HG03575 (cell line): ENCODE results near the gene FTO.

Source experiments
- ATAC-seq: cut with Tn5 transposase; IDR thresholded peaks from one replicate; pipeline ENCODE4 v1.9.1; 2021; ENCODE audit not compliant: unreplicated experiment, insufficient number of reproducible peaks, low FRiP score; ENCODE audit errors: extremely low read depth

FTO gene

DNA sequence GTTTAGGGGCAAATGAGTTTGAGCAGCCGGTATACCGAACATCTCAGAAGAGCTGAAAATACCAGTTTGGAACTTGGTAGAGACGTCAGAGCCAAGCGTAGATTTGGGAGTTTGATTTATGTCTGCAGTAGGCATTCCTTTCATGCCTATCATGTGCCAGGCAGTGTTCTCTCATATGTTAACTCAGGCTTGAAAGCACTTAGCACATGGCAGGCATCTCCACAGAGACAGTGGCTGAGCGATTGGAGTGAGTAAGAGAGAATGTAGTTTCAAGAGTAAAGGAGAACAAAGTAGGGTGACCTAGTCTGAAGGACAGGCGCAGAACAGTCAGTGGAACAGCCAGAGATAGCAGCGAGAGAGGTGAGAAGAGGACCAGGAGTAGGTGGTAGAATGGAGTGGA is 207.0 kb downstream of the FTO start:
- no peak for ATAC-seq

DNA sequence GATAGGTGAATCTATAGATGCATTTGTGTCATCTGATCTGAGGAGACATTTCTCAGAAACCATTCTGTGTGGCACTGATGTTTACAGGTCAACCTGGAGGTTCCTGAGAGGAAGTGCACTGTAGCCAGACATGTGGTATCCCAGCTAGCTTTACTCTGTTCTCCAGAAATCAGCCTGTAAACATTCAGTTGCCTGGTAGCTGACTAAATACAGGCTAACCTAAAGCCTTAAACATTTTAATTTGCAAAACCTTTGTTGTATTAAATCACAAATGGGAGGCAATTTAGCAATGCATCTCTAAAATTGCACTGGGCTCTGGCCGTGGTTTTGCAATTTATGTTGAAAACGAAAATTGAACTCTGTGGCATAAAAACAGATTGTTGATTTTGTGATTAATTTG is 207.6 kb downstream of the FTO start:
- ATAC-seq: no peak

DNA sequence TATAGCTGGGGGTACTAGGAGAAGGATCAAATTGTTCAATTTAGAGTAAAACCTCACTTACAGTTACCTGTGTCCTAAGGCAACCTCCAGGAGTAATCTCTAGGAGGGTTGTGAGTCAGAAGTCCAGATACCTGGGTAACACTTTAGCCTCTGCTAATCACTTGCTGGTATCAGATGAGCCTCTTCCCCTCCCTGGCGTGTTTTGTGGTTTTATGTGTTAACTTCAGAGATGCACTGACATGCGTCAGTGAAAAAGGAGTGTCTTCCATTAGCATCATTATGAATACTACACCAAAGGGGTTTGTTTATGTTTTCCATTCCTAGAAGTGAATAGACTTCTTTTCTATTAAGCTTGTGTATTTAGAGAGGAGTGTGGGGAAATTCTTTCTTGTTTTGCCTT is 208.2 kb downstream of the FTO start:
- ATAC-seq: no peak

DNA sequence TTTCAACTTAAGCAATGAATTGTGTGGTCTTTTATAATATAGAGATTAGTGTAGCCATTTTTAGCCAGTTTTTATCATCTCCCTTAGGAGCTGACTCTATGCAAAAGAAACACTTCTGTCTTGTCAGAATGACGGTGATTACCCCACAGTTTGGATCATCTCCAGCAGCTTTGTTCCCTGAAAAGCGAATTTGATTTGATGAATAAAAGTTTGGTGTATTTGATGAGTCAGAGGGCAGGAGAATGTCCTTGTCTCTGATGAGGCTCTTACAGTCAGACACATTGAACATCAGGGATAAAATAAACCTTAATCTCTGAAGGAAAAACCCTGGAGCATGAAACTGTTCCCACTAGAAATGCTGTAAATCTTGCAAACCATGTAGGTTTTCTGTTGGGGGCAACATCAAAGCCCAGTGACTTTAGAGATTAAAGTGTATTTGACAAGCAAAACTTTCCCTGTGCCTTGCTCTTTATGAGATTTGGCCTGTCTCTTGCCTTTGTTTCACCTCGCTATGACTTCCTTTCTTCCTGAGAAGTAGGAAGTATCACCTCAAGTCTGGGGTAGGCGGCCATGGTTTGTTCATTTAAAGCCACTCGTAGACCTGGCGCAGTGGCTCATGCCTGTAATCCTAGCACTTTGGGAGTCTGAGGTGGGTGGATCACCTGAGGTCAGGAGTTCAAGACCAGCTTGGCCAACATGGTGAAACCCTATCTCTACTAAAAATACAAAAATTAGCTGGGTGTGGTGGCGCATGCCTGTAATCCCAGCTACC is 209.3 kb downstream of the FTO start:
- ATAC-seq: no peak

DNA sequence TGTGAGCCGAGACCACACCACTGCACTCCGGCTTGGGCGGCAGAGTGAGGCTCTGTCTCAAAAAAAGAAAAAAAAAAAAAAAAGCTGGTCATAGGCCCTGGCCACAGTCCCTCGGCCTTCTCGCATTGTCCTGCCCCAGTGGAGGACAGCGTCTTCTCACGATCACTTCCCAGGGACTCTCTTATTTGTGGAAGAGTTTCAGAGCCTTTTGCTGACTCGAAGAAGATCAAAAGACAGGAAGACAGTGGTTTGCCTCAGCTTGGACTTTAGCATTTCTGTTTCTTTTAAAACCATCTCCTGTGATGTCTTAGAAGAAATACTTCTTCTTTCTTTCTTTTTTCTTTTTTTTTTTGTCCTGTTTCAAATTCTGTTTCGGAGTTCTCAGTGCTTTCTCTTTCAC is 210.0 kb downstream of the FTO start:
- no peak for ATAC-seq

DNA sequence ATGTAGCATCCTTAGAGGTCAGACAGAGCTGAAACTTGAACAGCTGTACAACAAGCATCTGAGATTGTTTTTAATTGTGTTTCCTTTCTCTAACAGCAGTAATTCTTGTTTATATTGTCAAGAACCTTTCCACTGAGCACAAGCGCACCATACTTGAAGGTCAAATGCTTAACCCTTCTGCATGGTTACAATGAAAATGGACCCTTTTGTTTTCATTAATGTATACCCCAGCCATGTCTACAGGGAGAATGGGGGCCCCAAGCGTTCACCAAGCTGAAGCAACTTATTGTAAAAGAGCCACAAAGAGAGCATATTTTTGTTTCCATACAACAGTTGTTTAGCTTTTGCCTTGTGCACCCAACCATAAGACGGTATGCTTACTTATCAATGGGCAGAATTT is 210.8 kb downstream of the FTO start:
- ATAC-seq: no peak

DNA sequence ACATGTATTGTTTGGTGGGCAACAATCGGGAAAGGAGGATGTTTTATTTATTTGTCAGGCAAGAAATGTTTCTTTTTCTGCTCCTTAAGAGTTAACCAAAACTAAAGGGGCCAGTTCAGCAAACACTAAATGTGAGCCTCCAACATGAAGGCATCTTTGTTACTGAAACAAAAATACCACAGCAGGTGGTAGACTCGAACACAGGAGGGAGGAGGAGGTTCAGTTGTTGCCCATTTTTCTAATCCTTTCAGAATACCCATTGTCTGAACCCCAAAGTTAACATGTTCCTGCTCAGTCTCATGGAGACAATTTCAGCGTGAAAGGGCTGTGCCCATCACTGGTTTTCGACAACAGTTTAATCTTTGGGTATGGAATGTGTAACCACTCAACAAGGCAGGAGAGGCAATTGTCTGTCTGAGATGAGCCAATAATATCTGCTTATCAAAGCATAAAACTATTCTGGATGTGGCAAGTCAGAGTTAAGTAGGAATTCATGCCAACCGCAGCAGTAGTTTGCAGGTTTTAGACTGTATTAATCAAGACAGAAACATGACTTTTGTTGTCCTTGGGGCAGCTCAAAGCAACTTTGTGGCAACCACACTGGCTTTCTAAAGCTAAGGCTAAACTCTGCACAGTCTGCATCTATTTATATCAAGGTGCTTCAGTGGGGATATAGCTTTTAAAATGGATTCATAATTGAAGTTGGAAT is 211.7 kb downstream of the FTO start:
- ATAC-seq: no peak

DNA sequence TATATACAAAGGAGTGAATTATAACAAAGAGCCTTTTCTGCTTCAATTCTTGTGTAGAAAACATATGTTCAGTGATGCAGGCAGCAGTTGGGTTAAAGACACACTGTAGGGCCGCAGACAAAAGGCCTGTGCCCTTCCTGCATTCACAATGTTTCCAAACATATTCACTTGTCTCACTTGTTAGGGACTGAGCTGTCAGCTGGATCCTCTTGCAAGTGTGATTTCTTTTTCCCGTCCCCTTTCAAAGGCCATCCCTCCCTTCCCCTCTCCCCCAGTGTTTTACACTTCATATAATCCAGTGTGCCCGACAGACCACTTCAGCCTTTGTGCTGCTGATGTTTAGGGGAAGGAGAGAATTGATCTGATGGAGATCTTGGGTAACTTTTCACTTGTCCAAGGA is 217.0 kb downstream of the FTO start:
- no peak for ATAC-seq

DNA sequence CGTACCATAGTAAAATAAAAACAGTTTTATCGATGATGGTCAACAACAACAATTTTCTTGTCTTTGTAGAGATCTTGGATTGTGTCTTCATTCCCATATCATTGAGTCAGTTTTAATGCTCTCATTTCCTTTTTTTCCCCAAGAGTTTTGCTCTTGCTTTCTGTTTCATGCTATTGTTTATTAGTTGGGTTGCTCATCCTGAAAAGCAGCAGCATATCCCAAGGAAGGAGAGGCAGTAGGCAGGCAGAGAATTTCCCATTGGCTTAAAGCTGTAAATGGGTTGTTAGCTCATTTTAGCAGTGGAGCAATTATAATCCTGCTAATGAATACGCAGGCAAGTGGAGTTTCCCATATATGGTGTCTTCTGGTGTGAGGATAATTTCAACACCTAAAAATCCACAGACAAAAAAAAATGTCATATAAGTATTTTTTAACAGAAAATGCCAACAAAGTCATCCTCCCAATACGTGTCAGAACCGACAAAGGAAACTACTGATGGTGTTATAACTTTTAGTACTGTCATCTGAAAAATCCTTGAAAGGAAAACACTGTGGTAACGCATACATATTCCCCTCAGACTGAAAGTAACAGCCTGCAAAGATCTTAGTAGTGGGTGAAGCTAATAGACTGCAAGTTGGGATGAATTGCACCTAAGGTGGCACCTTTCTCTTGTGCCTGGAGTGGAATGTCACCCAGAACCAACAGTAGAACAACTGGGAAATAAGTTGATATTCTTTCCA is 218.3 kb downstream of the FTO start:
- no peak for ATAC-seq

DNA sequence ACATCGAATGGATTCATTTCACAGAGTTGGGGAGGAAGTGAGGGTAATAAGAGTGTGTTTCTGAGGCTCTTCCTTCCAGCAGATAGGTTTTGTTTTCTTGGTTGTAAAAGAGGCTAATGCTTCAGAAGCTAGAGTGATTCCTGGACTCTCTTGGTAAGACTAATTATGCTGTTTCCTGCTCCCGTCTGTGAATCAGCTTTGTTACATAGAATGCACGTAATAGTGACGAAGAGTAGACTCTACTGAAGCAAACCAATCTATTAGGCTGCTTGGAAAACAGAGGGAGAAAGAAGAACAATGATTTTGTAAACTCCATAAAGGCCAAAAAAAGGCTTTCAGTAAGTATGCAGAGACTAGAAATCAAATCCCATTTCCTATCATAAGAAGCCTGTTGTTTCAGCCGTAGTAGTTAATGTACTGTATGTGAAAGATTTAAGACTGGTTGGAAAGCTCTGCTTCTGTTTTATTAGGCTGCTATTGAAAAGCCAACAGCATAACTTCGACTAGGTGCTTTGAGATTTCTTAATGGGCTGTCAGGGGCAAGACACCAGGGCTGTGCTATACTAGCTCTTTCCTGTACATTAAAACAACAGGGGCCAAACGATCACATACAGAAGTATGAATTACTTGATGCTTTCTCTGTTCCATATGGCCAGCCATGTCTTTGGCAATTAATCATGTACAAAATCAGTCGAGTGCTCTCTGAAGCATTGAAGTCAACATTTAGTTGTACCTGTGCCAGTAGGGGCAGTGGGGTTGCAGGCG is 219.0 kb downstream of the FTO start:
- no peak for ATAC-seq

DNA sequence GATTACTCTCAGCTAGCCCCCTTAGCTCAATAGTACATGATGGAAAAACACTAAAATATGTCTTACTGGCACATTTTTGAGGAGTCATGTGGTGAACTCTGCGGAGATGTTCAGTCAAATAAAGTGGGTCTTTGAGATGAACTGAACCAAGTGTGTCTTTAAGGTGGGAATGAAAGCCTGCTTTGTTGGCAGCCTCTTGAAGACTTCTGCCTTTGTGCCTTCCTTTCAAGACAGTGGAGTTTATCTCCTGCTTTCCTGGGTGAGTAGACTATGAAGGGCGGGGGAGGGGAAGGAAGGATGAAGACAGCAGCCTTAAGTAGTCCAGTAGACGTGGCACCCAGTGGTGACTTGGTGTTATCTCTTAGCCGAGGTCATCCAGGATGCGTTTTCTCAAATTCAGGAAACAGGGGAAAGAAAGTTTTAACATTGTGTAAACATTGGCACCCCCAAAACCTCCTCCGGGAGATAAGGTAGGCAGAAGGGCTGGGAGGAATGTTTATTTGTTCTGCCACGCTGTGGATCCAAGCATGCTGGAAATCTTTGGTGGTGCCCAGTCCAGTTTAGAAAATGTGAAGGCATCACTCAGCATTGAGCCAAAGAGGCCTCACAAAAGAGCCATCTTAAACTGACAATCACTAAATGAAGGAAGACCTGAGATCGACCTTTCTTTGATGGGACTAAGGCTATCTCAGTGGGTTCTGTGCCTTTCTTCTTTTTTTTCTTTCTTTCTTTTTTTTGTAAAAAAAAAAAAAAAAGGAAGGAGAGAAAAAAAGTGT is 220.6 kb downstream of the FTO start:
- ATAC-seq: no peak

DNA sequence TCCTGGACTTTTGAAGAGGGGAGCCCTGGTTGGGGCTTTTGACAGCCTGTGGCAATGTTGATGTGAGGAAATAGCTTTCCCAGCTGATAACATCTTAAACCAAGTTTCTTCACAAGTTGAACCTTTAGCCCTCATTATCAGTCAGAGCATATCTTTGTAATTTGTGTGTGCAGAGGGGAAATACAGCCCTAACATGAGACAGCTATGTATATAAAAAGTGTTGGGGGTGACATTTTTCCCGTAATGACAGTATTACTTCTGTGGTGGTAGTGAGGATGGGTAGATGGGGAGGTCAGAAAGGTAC is 221.1 kb downstream of the FTO start:
- ATAC-seq: no peak

DNA sequence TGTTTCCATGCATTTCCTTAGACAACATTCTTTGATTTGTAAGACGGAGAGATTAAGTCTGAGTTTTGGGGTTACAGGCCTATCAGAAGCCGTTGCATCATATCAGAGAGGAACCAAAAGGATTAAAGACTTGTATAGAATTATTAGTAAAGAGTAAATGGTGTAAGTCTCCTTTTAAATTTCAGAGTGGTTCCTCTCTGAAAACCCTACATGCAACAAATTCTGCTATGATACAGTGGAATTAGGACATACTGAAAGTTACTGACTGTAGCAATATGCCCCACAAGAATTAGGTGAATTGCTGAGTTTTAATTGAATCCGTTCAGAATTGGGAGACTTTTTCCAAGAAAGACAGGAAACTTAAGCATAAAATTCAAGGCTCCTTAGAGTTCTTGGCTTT is 221.6 kb downstream of the FTO start:
- no peak for ATAC-seq

DNA sequence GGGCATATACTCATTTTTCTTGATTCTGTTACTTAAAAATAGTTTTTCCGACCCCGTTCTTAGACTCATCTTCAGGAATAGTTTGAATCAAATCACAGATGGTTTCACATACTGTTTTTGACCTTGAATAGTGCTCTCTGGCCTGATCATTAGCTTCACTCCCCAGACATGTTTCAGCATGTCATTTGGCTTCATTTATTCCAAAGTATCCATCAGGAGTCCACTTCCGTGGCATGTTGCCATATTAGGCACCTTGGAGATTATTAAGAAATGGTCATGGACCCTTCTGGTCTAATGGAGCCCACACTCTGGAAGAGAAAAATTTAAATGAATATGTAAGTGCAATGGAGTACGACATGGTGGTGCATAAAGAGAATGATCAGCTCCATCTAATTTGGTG is 222.3 kb downstream of the FTO start:
- ATAC-seq: no peak

DNA sequence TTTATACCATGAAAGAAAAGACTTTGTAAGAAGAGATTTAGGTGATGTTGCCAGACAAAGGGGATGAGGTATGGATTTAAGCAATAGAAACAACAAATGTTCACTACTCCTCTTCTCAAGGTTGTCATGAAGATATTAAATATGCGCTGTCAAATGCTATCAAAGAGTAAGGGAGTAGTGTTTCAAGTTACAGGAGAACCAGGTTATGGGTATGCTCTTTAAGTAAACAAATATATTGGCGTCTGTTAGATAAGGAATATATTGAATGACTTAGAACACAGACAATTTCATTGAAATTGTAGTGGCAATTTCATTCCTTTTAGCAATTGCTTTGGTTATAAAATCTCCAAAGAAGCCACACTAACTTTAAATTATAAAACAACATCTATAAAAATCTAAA is 229.0 kb downstream of the FTO start:
- ATAC-seq: no peak

DNA sequence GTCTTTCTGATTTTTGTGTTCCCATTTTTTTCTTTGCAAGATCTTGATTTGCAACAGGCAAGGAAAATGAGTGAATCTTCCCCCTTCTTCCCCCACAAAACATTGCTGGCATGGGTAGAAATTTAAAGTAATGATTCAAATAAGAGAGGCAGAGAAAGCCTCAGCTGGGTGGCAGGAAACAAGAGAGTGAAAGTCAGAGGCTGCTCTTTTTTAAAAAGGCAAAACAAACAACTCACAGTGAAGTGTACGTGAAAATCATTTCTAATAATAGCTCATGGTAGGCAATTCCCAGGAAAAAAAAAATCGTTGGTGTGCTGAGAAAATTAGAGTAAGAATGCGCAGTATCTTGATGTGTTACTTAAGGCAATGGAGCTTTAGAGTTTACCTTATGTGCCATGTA is 229.5 kb downstream of the FTO start:
- no peak for ATAC-seq

DNA sequence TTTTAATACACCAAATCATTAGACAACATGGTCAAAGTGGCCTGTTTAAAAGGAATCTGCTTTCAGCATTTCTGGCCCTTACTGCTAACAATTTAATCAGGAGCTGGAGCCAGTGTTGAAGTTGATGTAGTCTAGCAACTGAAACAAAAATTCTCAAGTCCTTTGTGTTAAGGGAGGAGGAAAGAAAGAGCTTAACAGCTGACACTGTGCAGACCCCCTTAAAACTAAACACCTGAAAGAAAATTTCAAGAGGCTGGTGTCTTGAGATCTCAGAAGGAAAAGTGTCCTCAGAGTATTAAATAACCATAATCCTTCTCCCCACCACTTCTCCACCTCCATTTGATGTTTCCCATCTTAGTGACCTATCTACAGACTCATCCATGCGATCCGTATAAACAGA is 232.1 kb downstream of the FTO start:
- ATAC-seq: no peak

DNA sequence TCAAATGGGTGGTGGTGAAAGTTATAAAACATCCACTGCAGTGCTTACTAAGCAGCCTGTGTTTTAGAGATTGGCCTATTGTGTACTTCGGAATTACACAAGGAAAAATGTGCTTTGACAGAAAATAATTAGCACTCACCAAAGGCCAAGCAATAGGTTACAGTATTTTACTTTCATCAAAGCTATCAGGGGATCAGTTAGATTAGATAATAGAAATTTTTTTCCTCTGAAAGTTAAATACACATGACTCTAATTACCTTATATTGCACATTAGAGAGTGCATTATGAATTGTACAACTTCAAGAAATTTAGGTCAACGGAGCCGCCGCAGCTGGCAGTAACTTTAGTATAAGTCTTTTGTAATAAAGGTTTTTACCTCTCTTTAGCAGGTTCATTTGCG is 232.6 kb downstream of the FTO start:
- no peak for ATAC-seq
